HG03354 (cell line): ENCODE data around the gene MSI2.

ENCODE experiments used
- ATAC-seq: cut with Tn5 transposase; IDR thresholded peaks from one replicate; pipeline ENCODE4 v1.9.1; 2021; ENCODE audit warnings: mild to moderate bottlenecking; ENCODE audit not compliant: unreplicated experiment, poor library complexity, severe bottlenecking

The MSI2 gene

GRCh38 chr17:57667461-57667923 is 411.2 kb downstream of the MSI2 start:
- ATAC-seq: no peak

GRCh38 chr17:57668332-57668731 is 412.0 kb downstream of the MSI2 start:
- no peak for ATAC-seq

- ATAC-seq: no peak
These were observed 413.6 kb downstream of the MSI2 start for GRCh38 chr17:57669671-57670529.

- no peak for ATAC-seq
These were observed 414.6 kb downstream of the MSI2 start for GRCh38 chr17:57670769-57671569.

GRCh38 chr17:57671667-57672632 is 415.6 kb downstream of the MSI2 start:
- peak; percentile 67 for ATAC-seq

- ATAC-seq: no peak
These were observed 416.6 kb downstream of the MSI2 start for GRCh38 chr17:57672971-57673370.

GRCh38 chr17:57674894-57675293 is 418.6 kb downstream of the MSI2 start:
- no peak for ATAC-seq

- no peak for ATAC-seq
These were observed 419.4 kb downstream of the MSI2 start for GRCh38 chr17:57675427-57676387.

GRCh38 chr17:57676543-57676942 is 420.2 kb downstream of the MSI2 start:
- ATAC-seq: no peak

- ATAC-seq: no peak
These were observed 421.0 kb downstream of the MSI2 start for GRCh38 chr17:57677301-57677700.

- no peak for ATAC-seq
These were observed 421.5 kb downstream of the MSI2 start for GRCh38 chr17:57677858-57678257.

GRCh38 chr17:57678393-57678792 is 422.1 kb downstream of the MSI2 start:
- no peak for ATAC-seq

GRCh38 chr17:57679356-57679755 is 423.0 kb downstream of the MSI2 start:
- no peak for ATAC-seq

GRCh38 chr17:57679906-57680695 is 423.8 kb downstream of the MSI2 start:
- no peak for ATAC-seq

GRCh38 chr17:57682701-57683100 is 426.4 kb downstream of the MSI2 start:
- no peak for ATAC-seq

- ATAC-seq: no peak
These were observed 428.6 kb downstream of the MSI2 start for GRCh38 chr17:57684711-57685498.

GRCh38 chr17:57685499-57686132 is 429.3 kb downstream of the MSI2 start:
- ATAC-seq: no peak
